ENCODE measurements around the gene TFDP2.
"Not testable (repeated sequence)": the region's sequence is repeated elsewhere in the genome, so short reads cannot be mapped to it uniquely, and the experiment has no call there.

TFDP2 gene

DNA sequence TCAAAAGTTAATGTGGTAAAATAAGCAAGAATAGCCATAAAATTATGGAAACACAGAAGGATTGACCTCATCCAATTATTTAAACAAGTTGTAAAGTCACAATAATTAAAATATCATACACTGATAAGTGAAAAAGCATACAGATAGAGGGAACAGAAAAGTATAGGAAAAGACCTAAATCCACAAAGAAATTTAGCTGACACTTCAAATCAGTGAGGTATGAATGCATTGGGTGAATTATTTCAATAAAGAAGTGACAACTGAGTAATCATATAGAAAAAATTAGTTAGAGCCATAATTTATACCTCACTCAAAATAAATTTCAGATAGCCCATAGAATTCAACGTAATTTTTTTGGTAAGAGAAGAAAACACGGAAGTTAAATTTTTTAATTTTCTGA, 25.1 kb downstream of the TFDP2 start:
- no peak for DNase-seq

DNA sequence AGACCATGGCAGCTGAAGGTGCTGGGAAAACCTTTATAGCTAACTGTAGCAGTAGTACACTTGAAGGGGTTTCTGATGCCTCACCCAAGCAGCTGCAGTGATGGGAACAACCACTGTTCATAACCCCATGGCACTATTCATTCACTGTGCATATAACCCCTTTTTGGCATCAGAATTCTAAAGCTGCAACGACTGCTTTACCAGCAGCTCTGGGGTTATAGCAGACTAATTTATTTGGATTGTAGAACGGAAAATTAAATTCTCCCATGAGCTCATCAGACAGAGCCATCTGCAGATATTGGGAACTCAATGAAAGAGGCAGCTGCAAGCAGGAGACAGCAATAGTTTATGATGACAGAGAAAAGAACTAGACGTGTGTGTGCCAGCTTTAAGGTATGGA, 28.6 kb downstream of the TFDP2 start:
- DNase-seq: peak; percentile 15

DNA sequence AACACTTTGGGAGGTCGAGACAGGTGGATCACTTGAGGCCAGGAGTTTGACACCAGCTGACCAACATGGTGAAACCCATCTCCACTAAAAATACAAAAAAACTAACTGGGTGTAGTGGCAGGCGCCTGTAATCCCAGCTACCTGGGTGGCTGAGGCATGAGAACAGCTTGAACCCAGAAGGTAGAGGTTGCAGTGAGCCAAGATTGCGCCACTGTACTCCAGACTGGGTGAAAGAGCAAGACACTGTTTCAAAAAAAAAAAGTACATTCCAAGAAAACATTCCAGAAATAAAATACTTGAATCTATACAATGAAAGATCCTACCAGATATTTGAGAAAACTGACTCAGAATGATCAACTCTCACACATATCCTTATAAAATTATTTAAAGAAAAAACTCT, 30.4 kb downstream of the TFDP2 start:
- DNase-seq: no peak

DNA sequence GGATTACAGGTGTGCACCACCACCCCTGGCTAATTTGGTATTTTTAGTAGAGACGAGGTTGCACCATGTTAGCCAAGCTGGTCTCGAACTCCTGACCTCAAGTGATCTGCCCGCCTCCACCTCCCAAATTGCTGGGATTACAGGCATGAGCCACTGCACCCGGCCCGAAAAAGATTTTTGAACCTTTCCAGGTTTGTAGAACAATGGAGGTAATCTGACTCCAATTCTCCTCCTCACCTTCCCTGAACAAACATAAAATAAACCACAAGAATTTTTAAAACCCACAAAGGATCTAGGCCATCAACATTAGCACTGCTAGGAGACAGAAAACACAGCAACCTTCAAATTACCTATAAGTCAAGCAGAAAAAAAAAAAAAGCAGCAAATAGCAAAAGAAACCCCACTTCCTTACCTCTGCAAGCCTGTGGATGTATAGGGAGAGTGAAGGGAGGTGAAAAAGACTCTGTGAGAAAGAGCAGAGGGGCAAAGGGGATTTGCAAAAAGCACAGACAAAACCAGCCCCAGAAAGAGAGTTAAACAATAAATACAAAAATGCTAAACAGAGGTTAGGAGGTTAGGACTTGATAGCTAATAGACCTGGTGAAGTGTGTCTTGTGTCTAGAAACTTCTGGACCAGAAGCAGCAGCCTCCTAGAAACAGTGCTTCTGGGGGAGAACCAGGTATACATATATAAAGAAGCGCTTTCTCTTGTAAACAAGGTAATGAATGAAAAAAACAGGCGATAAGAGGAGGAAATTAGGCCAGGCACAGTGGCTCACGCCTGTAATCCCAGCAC, 32.1 kb downstream of the TFDP2 start:
- peak; percentile 30 for DNase-seq

DNA sequence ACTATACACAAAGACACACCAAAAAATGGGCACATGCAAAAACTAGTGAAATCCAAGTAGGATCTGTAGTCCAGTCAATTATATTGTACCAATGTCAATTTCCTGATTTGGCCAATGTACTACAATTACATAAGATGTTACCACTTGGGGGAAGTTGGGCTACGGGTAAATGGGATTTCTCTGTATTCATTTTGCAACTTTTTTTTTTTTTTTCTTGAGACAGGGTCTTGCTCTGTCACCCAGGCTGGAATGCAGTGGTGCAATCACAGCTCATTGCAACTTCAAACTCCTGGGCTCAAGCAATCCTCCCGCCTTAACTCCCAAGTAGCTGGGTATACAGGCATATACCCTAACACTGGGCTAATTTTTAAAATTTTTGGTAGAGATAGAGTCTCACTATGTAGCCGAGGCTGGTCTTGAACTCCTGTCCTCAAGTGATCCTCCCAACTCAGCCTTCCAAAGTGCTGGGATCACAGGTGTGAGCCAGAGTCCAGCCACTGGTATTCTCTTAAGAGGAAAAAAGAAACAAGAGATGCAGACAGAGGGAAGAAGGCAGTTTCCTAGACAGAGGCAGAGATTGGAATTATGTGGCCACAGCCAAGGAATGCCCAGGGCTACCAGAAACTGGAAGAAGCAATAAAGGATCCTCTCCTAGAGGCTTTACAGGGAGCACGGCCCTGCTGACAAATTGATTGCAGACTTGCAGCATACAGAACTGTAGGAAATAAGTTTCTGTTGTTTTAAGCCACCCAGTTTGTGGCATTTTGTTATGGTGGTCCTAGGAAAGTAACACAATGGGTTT, 33.3 kb downstream of the TFDP2 start:
- no peak for DNase-seq

DNA sequence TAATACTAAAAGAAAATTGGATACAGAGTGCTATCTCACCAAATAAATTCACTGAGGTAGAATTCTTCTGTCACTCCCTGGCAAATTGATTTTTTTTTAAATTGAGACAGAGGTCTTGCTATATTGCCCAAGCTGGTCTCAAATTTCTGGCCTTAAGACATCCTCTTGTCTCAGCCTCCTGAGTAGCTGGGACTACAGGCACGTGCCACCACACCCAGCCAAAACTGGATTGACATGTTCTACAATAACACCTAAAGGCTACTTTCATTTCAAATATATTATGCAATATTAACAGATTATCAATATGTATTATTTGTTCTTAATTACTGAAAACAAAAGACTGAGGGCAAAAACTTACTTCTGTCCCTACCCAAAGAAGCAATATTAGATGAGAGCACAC, 36.7 kb downstream of the TFDP2 start:
- no peak for DNase-seq

DNA sequence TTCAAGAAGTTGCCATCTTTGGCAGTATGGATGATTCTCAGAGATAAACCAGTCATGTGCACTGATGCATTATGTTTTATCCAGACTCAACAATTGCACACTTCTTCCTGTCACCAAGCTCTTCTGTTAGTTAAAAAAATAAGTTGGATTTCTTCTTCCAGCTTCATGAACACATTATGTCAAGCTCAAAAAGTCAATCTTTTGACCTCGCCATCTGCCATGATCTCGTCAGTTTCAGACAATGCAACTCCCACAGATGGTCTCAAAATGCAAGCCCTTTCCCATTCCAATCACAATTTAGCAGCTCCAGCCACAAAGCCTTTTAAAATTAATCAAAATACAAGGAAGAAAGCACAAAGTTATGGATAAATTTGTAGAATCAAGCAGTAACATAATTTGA, 42.8 kb downstream of the TFDP2 start:
- no peak for DNase-seq

DNA sequence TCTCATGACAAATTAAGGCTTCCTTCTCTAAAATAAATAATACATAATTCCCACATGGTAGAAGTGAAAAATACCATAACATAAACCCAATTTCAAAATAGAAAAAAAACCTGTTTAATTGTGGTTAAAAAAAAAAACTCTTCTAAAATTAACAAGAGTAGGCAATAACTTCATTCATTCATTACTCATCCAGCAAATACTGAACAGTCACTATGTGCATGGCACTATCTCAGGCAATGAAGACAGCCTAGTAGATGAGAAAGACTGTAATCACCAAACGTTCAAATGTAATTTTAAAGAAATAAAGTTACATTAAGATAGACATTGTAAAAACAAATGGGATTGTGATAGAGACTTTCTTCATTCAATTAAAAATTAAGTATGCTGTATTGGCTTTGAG, 43.4 kb downstream of the TFDP2 start:
- no peak for DNase-seq

DNA sequence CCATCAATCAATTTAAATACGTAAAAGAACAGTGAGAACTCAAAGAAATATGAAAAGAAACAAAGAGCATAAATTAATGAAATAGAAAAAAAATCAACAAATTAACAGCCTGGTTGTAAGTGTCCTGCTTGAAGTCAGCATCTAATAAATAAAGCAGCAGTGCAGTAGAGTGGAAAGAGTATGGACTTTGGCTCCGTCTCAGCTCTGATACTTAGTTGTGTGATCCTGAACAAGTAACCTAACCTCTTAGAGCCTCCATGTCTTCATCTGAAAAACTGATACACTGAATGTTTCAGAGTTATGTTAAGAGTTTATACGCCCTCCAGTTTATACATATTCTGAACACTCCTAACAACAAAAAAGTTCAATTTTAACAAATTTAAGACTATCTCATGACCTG, 44.6 kb downstream of the TFDP2 start:
- DNase-seq: no peak

DNA sequence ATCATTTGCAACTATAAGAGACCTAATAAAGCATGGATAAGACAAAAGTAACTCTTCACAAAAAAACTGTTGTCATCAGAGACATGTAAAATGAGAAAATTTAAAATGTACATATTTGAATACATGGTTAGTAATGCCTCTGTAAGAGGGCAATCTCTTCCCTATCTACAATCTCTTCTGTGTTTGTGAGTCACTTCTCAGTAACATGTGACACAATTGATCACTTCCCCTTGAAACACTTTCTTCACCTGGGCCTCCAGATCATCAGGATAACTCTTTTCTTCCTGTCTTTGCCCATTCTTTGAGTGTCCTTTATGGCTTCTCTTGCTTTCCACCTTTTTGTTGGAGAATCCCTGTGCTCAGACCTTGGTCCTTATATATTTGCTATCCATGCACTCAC, 50.4 kb downstream of the TFDP2 start:
- no peak for DNase-seq

DNA sequence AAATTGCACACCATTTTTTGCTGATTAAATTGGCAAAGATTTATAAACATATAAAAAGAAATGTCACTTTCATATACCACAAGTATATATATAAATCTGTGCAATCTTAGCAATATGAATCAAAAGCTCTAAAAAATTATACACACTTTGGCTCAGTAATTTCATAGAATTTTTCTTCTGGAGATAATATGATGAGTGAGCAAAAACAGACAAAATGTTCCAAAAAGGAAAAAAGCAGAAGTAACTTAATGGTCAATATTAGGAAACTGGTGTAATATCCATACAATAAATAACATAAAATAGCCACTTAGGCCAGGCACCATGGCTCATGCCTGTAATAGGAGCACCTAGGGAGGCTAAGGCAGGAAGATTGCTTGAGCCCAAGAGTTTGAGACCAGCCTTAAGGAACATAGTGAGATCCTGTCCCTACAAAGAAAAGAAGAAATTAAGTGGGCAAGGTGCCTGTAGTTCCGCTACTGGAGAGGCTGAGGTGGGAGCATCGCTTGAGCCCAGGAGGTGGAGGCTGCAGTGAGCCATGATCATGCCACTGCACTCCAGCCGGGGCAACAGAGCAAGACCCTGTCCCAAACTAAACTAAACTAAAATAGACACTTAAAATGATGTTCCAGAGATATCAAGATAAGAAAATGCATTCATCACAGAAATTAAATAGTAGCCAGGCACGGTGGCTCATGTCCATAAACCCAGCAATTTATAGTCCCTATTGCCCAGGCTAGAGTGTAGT, 52.1 kb downstream of the TFDP2 start:
- DNase-seq: no peak

DNA sequence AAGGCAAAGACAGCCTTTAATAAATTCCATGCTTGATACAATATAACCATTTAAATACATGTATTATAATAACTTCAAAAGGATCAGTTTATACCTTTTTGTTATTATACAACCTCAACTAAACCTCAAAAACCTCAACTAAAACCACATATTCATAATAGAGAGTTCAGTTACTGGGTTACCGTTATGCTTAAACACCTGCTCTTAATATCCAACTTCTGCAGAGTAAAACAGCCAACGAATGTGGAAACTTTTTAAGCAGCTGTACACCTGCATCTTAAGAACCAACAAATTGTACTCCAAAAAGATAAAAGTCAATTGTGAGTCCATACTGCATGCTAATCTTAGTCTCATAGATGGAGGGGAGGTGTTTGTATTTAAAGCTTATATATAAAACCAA, 53.5 kb downstream of the TFDP2 start:
- no peak for DNase-seq

DNA sequence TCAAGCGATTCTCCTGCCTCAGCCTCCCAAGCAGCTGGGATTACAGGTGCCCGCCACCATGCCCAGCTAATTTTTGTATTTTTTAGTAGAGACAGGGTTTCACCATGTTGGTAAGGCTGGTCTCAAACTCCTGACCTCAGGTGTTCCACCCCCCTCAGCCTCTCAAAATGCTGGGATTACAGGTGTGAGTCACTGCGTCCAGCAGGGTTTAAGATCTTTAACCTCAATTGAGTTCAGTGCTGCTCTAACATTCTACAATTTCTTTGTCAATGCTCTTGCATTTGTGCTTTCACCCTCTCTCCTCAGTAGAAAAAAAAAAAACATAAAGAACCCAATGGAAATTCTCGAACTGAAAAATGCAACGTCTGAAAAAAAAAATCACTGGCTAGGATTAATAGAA, 60.4 kb downstream of the TFDP2 start:
- not testable (repeated sequence) for DNase-seq

DNA sequence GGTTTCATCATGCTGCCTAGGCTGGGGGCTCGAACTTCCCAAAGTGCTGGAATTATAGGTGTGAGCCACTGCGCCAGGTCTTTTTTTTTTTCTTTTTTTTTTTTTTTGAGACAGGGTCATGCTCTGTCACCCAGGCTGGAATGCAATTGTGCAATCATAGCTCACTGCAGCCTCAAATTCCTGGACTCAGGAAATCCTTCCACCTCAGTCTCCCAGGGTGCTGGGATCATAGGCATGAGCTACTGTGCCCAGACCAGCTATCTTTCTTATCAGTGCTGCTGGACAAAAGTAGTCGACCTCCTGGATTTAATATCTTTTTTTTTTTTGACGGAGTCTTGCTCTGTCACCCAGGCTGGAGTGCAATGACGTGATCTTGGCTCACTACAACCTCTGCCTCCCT, 60.8 kb downstream of the TFDP2 start:
- no peak for DNase-seq

DNA sequence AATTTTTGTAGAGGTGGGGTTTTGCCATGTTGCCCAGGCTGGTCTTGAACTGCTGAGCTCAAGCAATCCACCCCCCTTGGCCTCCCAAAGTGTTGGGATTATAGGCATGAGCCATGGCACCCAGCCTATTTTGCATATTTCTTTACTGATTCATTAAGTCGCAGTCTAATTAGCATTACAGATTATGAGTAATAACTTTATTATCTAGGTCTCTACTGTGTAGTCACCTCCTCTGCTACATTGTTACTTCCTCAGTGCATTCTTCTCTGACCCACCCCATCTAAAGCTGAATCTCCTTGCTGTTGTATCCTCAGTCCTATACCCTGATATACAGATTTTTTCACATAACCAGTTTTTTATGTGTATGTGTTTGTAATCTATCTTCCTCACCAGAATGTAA, 61.7 kb downstream of the TFDP2 start:
- DNase-seq: no peak

DNA sequence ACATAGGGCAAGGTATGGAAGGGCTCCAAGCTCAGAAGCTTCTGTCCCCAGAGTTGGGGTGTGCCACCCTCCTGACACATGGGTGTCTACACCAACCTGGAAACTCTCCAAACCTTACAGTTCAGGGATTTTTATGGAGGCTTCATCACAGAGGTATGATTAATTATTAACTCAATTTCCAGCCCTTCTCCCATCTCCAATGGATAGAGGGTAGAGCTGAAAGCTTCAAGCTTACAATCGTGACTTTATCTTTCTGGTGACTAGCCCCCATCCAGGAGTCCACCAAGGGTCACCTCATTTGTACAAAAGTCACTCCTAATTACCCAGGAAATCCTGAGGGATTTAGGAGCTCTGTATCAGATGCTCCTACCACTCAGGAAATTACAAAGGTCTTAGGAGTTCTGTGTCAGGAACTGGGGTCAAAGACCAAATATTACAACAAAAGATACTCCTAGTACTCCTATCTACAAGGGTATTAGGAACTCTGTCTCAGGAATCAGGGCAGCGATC, 62.7 kb downstream of the TFDP2 start:
- DNase-seq: no peak

DNA sequence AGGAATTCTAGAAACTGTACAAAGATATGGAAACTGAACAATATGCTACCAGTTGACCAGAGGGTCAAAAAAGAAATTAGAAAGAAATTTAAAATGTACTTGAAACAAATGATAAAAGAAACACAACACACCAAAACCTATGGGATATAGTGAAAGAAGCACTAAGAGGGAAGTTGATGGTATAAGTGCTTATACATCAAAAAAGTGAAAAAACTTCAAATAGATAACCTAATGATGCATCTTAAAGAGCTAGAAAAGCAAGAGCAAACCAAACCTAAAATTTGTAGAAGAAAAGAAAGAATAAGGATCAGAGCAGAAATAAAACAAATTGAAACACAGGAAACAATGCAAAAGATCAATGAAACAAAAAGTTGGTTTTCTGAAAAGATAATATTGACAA, 68.2 kb downstream of the TFDP2 start:
- no peak for DNase-seq

DNA sequence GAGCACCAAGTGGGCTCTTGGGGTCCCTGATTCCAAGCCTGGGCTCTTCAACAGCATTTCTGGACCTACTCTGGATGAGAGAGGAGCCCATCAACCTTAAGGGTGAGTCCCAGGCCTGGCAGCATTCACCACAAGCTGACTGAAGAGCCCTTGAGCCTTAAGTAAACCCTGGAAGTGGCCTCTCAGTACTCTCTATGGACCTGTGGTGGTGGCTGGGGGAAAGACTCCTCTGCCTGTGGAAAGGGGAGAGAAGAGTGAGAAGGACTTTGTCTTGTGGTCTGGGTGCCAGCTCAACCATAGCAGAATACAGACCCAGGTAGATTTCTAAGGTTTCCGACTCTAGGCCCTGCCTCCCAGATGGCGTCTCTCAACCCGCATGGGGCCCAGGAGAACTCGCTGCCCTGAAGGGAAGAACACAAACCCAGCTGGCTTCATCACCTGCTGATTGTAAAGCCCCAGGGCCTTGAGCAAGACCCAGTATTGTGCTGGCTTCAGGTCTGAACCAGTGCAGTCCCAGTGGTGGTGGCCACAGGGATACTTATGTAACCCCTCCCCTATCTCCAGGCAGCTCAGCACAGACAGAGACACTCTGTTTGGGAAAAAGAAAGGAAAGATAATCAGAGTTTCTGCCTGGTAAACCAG, 71.4 kb downstream of the TFDP2 start:
- peak; percentile 25 for DNase-seq

DNA sequence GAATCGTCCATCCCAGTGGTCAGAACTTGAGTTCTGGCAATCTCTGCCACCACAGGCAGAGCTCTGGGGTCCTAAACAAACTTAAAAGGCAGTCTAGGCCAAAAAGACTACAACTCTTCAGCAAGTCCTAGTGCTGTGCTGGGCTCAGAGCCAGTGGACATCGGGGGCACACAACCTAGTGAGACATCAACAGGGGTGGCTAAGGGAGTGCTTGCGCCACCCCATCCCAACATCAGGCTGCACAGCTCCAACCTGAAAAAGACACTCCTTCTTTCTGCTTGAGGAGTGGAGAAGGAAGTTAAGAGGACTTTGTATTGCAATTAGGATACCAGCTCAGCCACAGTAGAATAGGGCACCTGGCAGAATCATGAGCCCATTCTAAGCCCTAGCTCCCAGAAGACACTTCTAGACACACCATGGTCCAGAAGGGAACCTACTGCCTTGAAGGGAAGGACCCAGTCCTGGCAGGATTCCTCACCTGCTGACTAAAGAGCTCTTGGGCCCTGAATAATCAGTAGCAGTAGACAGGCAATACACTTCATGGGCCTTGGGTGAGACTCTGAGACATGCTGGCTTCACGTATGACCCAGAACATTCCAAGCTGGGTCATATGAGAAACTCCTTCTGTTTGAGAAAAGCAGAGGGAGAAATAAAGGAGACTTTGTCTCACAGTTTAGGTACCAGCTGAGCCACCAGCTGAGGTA, 72.0 kb downstream of the TFDP2 start:
- DNase-seq: no peak

DNA sequence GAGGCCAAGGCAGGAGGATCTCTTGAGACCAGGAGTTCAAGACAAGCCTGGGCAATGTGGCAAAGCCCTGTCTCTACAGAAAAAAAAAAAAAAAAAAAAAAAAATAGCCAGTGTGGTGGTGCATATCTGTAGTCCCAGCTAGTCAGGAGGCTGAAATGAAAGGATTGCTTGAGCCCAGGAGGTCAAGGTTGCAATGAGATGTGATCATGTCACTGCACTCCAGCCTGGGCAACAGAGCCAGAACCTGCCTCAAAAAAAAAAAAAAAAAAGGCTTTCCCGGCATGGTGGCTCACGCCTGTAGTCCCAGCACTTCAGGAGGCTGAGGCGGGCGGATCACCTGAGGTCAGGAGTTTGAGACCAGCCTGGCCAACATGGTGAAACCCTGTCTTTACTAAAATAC, 73.7 kb downstream of the TFDP2 start:
- DNase-seq: not testable (repeated sequence)

DNA sequence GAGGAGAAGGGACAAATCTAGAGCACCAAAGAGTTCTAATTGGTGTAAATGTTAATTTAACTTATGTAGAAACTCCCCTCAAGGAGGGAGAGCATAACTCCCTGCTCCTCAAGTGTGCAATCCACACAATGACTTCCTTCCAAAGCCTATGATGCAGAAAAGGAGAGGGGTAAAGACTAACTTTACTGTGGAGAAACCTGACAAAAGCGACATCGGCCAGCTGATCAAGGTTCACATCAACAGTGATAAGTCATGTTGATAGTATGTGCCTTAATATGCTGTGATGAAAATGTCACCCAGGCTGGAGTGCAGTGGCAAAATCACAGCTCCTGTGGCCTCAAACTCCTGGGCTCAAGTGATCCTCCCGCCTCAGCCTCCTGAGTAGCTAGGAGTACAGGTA, 76.5 kb downstream of the TFDP2 start:
- no peak for DNase-seq

DNA sequence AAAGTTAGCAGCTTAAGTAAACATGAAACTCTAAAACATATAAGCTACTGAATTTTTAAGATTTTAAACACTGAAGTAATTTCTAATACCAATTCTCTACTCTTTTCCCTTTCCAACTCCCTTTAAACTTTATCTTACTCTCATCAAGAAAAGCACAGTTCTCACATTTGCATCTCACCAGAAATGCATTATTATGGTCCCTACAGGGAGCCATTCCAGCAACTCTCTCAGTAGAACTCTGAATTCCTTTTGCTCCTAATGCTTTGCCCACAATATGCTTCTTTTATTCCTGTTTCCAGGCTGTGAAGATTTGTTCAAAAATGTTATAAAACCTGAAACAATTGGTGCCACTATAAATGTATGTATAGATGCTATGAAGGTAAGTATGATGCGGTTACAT, 83.4 kb downstream of the TFDP2 start:
- no peak for DNase-seq
